ENCODE measurements around the gene AFAP1L2. TPM values are rescaled to one million over a fixed set of nuclear protein-coding genes. Genes with fewer than 3 reads are reported as not detected.

Gene AFAP1L2
- total RNA-seq, 1 donor = 0.18 TPM

GRCh38 chr10:114283091-114283490 is 121.2 kb downstream of the AFAP1L2 start:
- no peak overlapping the region for H3K4me3 ChIP-seq (ENCODE audit: low read depth, low read length)
- no peak for DNase-seq (ENCODE audit: low read depth)
- TF ChIP-seq, protein P1, sequence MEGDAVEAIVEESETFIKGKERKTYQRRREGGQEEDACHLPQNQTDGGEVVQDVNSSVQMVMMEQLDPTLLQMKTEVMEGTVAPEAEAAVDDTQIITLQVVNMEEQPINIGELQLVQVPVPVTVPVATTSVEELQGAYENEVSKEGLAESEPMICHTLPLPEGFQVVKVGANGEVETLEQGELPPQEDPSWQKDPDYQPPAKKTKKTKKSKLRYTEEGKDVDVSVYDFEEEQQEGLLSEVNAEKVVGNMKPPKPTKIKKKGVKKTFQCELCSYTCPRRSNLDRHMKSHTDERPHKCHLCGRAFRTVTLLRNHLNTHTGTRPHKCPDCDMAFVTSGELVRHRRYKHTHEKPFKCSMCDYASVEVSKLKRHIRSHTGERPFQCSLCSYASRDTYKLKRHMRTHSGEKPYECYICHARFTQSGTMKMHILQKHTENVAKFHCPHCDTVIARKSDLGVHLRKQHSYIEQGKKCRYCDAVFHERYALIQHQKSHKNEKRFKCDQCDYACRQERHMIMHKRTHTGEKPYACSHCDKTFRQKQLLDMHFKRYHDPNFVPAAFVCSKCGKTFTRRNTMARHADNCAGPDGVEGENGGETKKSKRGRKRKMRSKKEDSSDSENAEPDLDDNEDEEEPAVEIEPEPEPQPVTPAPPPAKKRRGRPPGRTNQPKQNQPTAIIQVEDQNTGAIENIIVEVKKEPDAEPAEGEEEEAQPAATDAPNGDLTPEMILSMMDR (IDR thresholded peaks at IDR 0.05; ENCODE audit: insufficient read depth, low read length) = no peak

GRCh38 chr10:114282526-114282925 is 121.8 kb downstream of the AFAP1L2 start:
- no peak for DNase-seq (ENCODE audit: low read depth)
- TF ChIP-seq, protein P1 (IDR thresholded peaks at IDR 0.05; ENCODE audit: insufficient read depth, low read length) = no peak
- no peak overlapping the region for H3K4me3 ChIP-seq (ENCODE audit: low read depth, low read length)

DNA sequence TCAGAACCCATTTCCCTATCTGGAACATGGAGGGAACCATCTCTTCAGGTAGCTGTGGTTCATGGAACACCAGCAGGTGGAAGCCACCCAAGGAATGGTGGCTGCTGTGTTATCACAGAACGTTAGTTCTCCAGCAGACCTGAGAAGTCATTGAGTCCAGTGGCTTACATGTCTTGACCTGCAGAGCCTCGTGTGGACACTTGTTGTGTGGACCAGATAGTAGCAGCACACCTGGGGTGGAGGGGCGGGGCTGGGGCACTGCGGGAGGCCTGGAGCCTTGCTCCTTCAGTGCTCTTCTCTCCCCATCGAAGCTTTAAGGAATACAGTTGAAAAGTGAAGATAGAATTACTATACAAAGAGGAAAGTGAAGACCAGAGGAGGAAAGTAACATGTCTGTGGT is 122.8 kb downstream of the AFAP1L2 start:
- no peak for DNase-seq (ENCODE audit: low read depth)
- no peak overlapping the region for H3K4me3 ChIP-seq (ENCODE audit: low read depth, low read length)
- TF ChIP-seq, protein P1 (IDR thresholded peaks at IDR 0.05; ENCODE audit: insufficient read depth, low read length) = no peak

- no peak for DNase-seq (ENCODE audit: low read depth)
- TF ChIP-seq, protein P1 (IDR thresholded peaks at IDR 0.05; ENCODE audit: insufficient read depth, low read length) = no peak
Measured at GRCh38 chr10:114281006-114281405, 123.3 kb downstream of the AFAP1L2 start.

GRCh38 chr10:114279901-114280644 is 124.2 kb downstream of the AFAP1L2 start:
- H3K4me3 ChIP-seq (ENCODE audit: low read depth, low read length) = no peak overlapping the region
- DNase-seq (ENCODE audit: low read depth) = no peak
- TF ChIP-seq, protein P1 (IDR thresholded peaks at IDR 0.05; ENCODE audit: insufficient read depth, low read length) = no peak

More at GRCh38 chr10:114281006-114281405, 123.3 kb downstream of the AFAP1L2 start:
- H3K4me3 ChIP-seq (ENCODE audit: low read depth, low read length) = no peak overlapping the region

DNA sequence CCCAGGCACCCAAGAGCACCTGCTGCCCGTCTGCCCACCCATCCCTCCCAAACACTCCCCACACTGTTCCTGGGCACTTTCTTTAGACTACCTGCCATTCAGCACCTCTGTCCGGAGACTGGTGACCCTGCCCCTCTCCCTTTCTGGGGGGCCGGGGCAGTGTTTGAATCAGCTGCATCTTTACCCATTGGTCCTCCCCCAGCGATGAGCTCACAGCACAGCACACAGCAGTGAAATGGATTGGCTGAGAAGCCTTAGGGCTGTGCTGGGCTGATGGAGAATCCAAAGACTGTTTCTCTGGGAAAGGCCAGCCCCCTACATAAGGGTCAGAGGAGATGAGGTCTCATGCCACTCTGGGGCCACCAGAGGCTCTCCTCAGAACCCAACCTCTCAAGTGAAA is 125.0 kb downstream of the AFAP1L2 start:
- DNase-seq (ENCODE audit: low read depth) = no peak
- H3K4me3 ChIP-seq (ENCODE audit: low read depth, low read length) = no peak overlapping the region
- TF ChIP-seq, protein P1 (IDR thresholded peaks at IDR 0.05; ENCODE audit: insufficient read depth, low read length) = no peak

- DNase-seq (ENCODE audit: low read depth) = no peak
- H3K4me3 ChIP-seq (ENCODE audit: low read depth, low read length) = no peak overlapping the region
- TF ChIP-seq, protein P1 (IDR thresholded peaks at IDR 0.05; ENCODE audit: insufficient read depth, low read length) = no peak
Measured at GRCh38 chr10:114278884-114279191, 125.5 kb downstream of the AFAP1L2 start.
